ENCODE measurements around the gene MBOAT7.

DNA sequence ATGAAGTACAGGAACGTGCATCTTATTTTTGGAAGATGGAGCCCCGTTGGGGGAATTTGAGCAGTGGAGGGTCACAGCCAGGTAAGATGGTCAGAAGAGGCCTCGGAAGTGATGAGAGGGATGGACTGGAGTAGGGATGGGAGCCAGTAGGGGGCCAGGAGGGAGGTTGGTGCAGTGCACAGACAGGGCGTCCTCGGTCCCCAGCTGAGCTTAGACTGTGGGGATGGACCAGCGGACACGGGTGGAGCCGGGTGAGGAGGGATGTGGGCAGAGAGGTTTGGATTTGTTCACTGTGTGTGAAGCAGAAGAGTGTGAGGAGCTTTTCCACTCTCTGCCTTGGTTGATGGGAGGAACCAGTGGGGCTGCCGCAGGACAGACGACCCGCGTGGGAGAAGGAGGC, 21.9 kb upstream of the MBOAT7 start:
- TF ChIP-seq FOSL2 (IDR thresholded peaks at IDR 0.05) (no peak), FOSL2 (CRISPR knock-in tag; IDR thresholded peaks at IDR 0.05) (no peak), RFX5 (IDR thresholded peaks at IDR 0.05) (no peak), POLR2A (IDR thresholded peaks at IDR 0.05; ENCODE audit: low read length) (no peak), MYC (IDR thresholded peaks at IDR 0.05; ENCODE audit: borderline replicate concordance, low read length) (no peak), NPAS2 (CRISPR knock-in tag; IDR thresholded peaks at IDR 0.05; ENCODE audit: borderline replicate concordance) (no peak), CHD4 (IDR thresholded peaks at IDR 0.05; ENCODE audit: borderline replicate concordance) (no peak), ZC3H11A (IDR thresholded peaks at IDR 0.05) (no peak), TP53 (CRISPR knock-in tag; IDR thresholded peaks at IDR 0.05) (no peak), HDAC2 (IDR thresholded peaks at IDR 0.05) (no peak), KDM5A (IDR thresholded peaks at IDR 0.05) (no peak)
- TF ChIP-seq, protein P1, sequence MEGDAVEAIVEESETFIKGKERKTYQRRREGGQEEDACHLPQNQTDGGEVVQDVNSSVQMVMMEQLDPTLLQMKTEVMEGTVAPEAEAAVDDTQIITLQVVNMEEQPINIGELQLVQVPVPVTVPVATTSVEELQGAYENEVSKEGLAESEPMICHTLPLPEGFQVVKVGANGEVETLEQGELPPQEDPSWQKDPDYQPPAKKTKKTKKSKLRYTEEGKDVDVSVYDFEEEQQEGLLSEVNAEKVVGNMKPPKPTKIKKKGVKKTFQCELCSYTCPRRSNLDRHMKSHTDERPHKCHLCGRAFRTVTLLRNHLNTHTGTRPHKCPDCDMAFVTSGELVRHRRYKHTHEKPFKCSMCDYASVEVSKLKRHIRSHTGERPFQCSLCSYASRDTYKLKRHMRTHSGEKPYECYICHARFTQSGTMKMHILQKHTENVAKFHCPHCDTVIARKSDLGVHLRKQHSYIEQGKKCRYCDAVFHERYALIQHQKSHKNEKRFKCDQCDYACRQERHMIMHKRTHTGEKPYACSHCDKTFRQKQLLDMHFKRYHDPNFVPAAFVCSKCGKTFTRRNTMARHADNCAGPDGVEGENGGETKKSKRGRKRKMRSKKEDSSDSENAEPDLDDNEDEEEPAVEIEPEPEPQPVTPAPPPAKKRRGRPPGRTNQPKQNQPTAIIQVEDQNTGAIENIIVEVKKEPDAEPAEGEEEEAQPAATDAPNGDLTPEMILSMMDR (IDR thresholded peaks at IDR 0.05) = no peak
- TF ChIP-seq, protein P2, sequence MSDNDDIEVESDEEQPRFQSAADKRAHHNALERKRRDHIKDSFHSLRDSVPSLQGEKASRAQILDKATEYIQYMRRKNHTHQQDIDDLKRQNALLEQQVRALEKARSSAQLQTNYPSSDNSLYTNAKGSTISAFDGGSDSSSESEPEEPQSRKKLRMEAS (IDR thresholded peaks at IDR 0.05) = no peak

Measured in A549 (cell line).